Measurements from ENCODE around the gene PIK3R6.

Gene PIK3R6

DNA sequence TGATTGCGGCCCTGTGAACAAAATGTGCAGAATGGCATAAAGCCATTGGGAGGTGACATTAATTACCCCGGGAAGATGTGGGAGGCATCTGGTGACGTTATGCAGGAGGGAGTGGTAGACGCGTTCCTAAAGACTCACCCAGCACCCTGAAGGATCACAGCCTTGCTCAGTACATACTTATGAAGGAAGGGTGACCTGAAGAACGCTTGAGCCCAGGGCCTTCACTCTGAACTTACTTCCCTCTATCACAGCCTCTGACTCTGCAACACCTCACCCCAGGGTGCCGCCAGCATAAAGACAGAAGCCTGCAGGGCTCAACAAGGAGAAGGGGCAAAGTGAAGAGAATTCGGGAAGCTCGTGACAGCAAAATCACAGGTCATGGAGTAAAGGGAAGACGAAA lies 77.7 kb downstream of the PIK3R6 start:
- DNase-seq = no peak

DNA sequence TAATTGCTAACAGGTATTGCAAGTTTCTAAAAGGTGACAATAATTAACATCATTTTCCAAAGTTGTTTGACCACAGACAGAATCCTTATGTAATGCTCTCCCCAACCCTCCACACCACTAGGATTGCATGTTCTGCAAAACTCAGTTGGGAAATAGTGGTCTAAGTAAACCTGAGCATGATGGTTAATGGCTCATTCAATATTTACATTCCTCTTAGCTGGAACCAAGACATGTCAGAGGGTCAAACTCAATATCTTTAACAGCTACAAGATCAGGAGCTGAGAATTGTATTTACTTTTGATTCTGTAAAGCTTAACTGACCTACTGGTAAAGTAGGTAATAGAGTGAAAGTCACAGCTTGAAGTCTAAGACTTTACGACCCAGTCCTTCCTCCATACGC lies 78.5 kb downstream of the PIK3R6 start:
- no peak for DNase-seq

GRCh38 chr17:8785547-8786413 lies 81.7 kb downstream of the PIK3R6 start:
- no peak for DNase-seq

GRCh38 chr17:8782176-8782575 lies 85.3 kb downstream of the PIK3R6 start:
- DNase-seq = no peak

DNA sequence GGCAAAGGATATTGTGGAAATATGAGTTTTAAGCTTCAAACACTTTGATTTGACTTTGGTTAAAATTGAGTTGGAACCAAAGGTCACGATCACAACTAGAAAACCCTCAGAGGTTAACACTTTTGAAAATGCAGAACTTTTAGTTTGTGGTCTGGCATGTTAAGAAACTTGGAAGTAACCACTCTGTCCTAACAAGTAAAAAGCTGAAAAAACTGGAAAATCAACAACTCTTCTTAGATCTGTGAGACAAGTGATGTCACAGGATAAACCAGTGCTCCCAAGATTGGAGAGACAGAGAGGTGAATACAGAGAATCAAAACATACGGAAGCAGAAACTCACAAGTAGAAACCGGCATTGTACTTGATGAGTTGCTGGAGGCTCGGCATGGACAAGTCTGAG lies 85.7 kb downstream of the PIK3R6 start:
- DNase-seq = no peak

GRCh38 chr17:8776881-8777280 lies 90.6 kb downstream of the PIK3R6 start:
- DNase-seq = no peak

GRCh38 chr17:8776248-8776647 lies 91.2 kb downstream of the PIK3R6 start:
- DNase-seq = no peak

GRCh38 chr17:8766731-8767130 lies 100.7 kb downstream of the PIK3R6 start:
- DNase-seq = no peak

- DNase-seq = no peak
Observed at GRCh38 chr17:8762012-8762411, 105.5 kb downstream of the PIK3R6 start.

DNA sequence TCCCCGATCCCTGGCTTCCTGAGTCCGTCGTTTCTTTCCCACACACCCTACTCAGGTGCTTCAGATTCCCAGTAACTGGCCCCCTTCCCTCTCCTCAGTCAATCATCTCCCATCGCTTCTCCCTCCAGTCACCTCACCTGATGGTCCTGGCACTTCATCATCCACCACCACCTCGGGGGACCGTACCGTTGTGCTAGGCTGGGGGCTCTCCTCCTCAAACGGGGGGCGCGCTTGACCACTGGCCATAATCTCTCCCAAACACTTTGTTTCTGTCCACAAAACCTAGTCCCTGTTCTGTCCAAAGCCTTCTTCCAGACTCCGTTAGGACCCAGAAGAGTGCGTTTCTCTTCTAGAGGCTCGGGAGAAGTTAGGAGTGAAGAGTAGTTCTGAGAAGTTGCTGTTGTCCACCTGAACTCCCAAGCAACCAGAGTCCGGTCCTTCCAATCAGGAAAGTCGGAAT lies 109.3 kb downstream of the PIK3R6 start, which contains the start of gene SPDYE4:
Gene SPDYE4 (minus strand): TSS at position 410 of the 460 bp plus-strand sequence. CDS start 164 bp downstream, at position 246.
- no peak for DNase-seq

- DNase-seq = no peak
Observed at GRCh38 chr17:8757189-8757588, 110.3 kb downstream of the PIK3R6 start.

GRCh38 chr17:8755590-8756255 lies 111.8 kb downstream of the PIK3R6 start:
- DNase-seq = no peak

- DNase-seq = no peak
Observed at GRCh38 chr17:8754890-8755289, 112.6 kb downstream of the PIK3R6 start.

- DNase-seq = no peak
Observed at GRCh38 chr17:8753976-8754440, 113.5 kb downstream of the PIK3R6 start.

DNA sequence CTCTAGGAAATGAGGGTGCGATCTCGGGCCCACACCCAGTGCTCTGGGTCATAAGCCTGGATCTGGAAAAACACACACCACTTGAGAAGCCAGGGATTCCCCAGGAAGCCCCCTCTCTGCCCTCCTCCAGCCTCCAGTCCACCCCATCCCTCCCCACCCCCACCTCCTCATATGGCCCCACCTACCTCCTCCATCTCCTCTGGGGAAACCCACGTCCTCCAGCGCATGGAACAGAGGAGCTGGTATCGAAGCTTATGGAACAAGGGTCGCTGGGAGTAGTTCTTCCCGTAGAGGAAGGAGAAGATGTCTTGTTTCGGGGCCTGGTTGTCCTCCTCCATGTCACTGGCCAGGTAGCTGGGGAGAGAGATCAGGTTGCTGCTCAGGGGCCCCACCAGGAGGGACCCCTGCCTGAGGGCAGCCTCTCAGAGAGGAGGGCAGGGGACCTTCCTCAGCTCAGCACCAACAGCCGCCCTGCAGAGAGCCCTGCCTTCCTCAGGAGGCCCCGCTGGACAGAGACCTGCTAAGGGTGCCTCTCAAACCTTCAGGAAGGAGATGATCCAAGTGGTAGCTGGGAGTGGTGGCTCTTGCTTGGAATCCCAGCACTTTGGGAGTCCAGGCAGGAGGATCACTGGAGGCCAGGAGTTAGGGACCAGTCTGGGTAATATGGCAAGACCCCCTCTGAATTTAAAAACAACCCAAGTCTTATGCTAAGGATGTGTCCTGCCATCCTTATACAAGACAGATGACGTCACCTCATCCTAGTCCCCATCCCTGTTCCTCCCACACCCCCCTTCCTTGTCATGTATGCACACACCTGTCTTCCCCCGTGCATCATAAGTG lies 114.1 kb downstream of the PIK3R6 start:
- DNase-seq = no peak
